ENCODE results near the gene PKP4.
"Not testable (repeated sequence)": the region's sequence is repeated elsewhere in the genome, so short reads cannot be mapped to it uniquely, and the experiment has no call there.

Gene PKP4

DNA sequence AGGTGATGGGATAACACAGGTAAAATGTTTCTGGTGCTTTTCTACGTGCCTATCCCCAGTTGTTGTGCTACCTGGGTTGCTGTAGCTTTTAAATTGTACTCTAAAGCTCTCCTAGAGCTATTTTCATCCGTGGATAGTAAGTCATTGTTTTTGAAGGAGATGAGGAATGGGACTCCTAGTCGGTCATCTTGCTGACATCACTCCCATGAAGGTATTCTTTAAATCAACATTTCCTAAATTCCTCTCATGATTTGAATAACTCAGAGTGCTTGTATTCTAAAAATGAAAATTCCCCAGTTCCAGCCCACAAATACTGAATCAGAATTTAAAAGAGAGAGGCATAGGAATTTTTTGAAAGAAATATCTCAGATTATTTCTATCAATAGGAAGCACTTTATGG lies 44.5 kb upstream of the PKP4 start:
- Histone ChIP-seq H3K36me3 (ENCODE audit: low read depth) (no peaks in the 10 kb centered on the region), H3K27ac (ENCODE audit: poor library complexity, severe bottlenecking) (no peak overlapping the region), H3K27me3 (ENCODE audit: insufficient read depth, poor library complexity, severe bottlenecking) (no peaks in the 10 kb centered on the region), H3K4me1 (ENCODE audit: insufficient read depth, poor library complexity, severe bottlenecking) (no peaks in the 10 kb centered on the region), H3K4me3 (ENCODE audit: severe bottlenecking) (no peak overlapping the region), H3K9me3 (ENCODE audit: severe bottlenecking) (no peaks in the 10 kb centered on the region)
- DNase-seq (ENCODE audit: low spot score) (no peak), ATAC-seq (ENCODE audit: low read depth) (no peak)
- TF ChIP-seq, protein P1, sequence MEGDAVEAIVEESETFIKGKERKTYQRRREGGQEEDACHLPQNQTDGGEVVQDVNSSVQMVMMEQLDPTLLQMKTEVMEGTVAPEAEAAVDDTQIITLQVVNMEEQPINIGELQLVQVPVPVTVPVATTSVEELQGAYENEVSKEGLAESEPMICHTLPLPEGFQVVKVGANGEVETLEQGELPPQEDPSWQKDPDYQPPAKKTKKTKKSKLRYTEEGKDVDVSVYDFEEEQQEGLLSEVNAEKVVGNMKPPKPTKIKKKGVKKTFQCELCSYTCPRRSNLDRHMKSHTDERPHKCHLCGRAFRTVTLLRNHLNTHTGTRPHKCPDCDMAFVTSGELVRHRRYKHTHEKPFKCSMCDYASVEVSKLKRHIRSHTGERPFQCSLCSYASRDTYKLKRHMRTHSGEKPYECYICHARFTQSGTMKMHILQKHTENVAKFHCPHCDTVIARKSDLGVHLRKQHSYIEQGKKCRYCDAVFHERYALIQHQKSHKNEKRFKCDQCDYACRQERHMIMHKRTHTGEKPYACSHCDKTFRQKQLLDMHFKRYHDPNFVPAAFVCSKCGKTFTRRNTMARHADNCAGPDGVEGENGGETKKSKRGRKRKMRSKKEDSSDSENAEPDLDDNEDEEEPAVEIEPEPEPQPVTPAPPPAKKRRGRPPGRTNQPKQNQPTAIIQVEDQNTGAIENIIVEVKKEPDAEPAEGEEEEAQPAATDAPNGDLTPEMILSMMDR (IDR thresholded peaks at IDR 0.05; ENCODE audit: poor library complexity, severe bottlenecking), result no peak

DNA sequence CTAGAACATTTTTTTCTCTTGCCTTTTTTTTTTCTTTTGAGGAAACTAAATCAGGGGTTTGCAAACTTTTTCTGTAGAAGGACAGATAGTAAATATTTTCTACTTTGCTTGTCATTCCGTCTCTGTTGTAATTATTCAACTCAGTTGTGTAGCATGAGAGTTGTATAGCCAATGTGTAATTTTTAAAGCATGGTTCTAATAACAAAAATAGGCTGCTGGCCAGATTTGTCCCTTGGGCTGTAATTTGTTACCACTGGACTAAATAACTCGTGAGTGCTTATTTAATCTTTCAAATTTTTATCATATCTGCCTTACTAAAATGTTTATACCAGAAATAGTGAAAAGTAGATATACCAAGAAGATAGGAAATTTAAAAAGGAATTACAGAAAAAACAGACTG lies 43.2 kb upstream of the PKP4 start:
- H3K27me3 ChIP-seq (ENCODE audit: insufficient read depth, poor library complexity, severe bottlenecking), result no peaks in the 10 kb centered on the region
- no peaks in the 10 kb centered on the region for H3K9me3 ChIP-seq (ENCODE audit: severe bottlenecking)
- H3K4me1 ChIP-seq (ENCODE audit: insufficient read depth, poor library complexity, severe bottlenecking), result no peaks in the 10 kb centered on the region
- no peaks in the 10 kb centered on the region for H3K36me3 ChIP-seq (ENCODE audit: low read depth)
- TF ChIP-seq, protein P1 (IDR thresholded peaks at IDR 0.05; ENCODE audit: poor library complexity, severe bottlenecking), result no peak
- no peak for DNase-seq (ENCODE audit: low spot score)
- no peak overlapping the region for H3K4me3 ChIP-seq (ENCODE audit: severe bottlenecking)
- no peak for ATAC-seq (ENCODE audit: low read depth)
- H3K27ac ChIP-seq (ENCODE audit: poor library complexity, severe bottlenecking), result no peak overlapping the region

DNA sequence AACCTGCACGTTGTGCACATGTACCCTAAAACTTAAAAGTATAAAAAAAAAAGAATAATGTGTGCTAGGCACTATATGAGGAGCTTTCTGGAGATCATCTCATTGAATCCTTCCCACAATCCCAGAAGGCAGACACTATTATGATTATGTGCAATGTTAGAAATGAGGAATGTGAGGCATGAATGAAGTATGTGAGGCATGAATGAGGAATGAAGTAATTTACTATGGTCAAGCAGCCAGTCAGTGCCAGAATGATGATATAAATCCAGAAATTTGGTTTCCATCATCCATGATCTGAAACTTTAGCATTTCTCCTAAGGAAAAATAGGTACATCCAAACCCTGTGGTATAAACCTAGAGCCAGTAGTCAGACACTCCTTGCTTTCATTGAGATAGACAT lies 42.2 kb upstream of the PKP4 start:
- H3K4me1 ChIP-seq (ENCODE audit: insufficient read depth, poor library complexity, severe bottlenecking), result no peaks in the 10 kb centered on the region
- TF ChIP-seq, protein P1 (IDR thresholded peaks at IDR 0.05; ENCODE audit: poor library complexity, severe bottlenecking), result no peak
- H3K4me3 ChIP-seq (ENCODE audit: severe bottlenecking), result no peak overlapping the region
- H3K9me3 ChIP-seq (ENCODE audit: severe bottlenecking), result no peaks in the 10 kb centered on the region
- no peak for DNase-seq (ENCODE audit: low spot score)
- H3K36me3 ChIP-seq (ENCODE audit: low read depth), result no peaks in the 10 kb centered on the region
- H3K27me3 ChIP-seq (ENCODE audit: insufficient read depth, poor library complexity, severe bottlenecking), result no peaks in the 10 kb centered on the region
- no peak for ATAC-seq (ENCODE audit: low read depth)
- no peak overlapping the region for H3K27ac ChIP-seq (ENCODE audit: poor library complexity, severe bottlenecking)

DNA sequence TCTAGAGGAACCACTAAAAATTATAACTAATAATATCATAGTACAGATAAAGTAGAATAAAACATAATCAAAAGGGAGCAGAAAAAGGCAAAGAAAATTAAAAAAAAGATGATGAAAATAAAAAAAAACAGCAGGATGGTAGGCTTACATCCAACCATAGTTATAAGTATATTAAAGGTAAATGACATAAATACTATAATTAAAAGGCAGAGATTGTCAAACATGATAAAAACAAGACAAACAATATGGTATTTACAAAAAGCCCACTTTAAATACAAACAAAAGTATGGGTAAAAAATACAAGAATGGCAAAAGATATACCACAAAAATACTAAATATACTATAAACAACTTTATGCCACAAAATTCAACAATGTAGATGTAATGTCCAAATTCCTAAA lies 24.6 kb upstream of the PKP4 start:
- TF ChIP-seq, protein P1 (IDR thresholded peaks at IDR 0.05; ENCODE audit: poor library complexity, severe bottlenecking), result no peak
- Histone ChIP-seq H3K36me3 (ENCODE audit: low read depth) (no peaks in the 10 kb centered on the region), H3K4me1 (ENCODE audit: insufficient read depth, poor library complexity, severe bottlenecking) (no peaks in the 10 kb centered on the region), H3K9me3 (ENCODE audit: severe bottlenecking) (no peaks in the 10 kb centered on the region), H3K27ac (ENCODE audit: poor library complexity, severe bottlenecking) (no peak overlapping the region), H3K4me3 (ENCODE audit: severe bottlenecking) (no peak overlapping the region), H3K27me3 (ENCODE audit: insufficient read depth, poor library complexity, severe bottlenecking) (no peaks in the 10 kb centered on the region)
- ATAC-seq (ENCODE audit: low read depth), result no peak
- no peak for DNase-seq (ENCODE audit: low spot score)

DNA sequence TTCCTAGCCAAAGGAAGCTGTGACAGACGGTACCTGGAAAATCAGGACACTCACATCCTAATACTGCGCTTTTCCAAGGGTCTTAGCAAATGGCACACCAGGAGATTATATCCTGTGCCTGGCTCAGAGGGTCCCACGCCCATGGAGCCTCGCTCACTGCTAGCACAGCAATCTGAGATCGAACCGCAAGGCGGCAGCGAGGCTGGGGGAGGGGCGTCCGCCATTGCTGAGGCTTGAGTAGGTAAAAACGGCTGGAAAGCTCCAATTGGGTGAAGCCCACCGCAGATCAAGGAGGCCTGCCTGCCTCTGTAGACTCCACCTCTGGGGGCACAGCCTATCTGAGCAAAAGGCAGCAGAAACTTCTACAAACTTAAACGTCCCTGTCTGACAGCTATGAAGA lies 23.0 kb upstream of the PKP4 start:
- not testable (repeated sequence) for H3K4me1 ChIP-seq (ENCODE audit: insufficient read depth, poor library complexity, severe bottlenecking); H3K27ac ChIP-seq (ENCODE audit: poor library complexity, severe bottlenecking); H3K9me3 ChIP-seq (ENCODE audit: severe bottlenecking); H3K36me3 ChIP-seq (ENCODE audit: low read depth); DNase-seq (ENCODE audit: low spot score); ATAC-seq (ENCODE audit: low read depth); H3K27me3 ChIP-seq (ENCODE audit: insufficient read depth, poor library complexity, severe bottlenecking); H3K4me3 ChIP-seq (ENCODE audit: severe bottlenecking)

DNA sequence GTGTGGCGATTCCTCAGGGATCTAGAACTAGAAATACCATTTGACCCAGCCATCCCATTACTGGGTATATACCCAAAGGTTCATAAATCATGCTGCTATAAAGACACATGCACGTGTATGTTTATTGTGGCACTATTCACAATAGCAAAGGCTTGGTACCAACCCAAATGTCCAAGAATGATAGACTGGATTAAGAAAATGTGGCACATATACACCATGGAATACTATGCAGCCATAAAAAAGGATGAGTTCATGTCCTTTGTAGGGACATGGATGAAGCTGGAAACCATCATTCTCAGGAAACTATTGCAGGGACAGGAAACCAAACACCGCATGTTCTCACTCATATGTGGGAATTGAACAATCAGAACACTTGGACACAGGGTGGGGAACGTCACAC lies 17.7 kb upstream of the PKP4 start:
- ATAC-seq (ENCODE audit: low read depth); H3K27ac ChIP-seq (ENCODE audit: poor library complexity, severe bottlenecking); H3K4me1 ChIP-seq (ENCODE audit: insufficient read depth, poor library complexity, severe bottlenecking); H3K27me3 ChIP-seq (ENCODE audit: insufficient read depth, poor library complexity, severe bottlenecking); DNase-seq (ENCODE audit: low spot score); H3K9me3 ChIP-seq (ENCODE audit: severe bottlenecking); H3K36me3 ChIP-seq (ENCODE audit: low read depth); H3K4me3 ChIP-seq (ENCODE audit: severe bottlenecking): not testable (repeated sequence)

Data from RWPE2 (cell line).